SK-N-SH (cell line): Measurements from ENCODE around the gene NOTUM. TPM values are rescaled to one million over a fixed set of nuclear protein-coding genes. Genes with fewer than 3 reads are reported as not detected.

Experiments
- EP300 ChIP-seq, 2 experiments: IDR thresholded peaks; 2 replicates each; pipeline versions ENCODE4 v1.4.0 to v1.6.1; 2012; ENCODE audit warnings: borderline replicate concordance in 1 of 2, low read depth in 1 of 2, low read length in 1 of 2
- EZH2phosphoT487 ChIP-seq: fragments of 200-600 bp; sonication (generic); IDR thresholded peaks from 2 replicates; pipeline ENCODE4 v1.6.1; 2017; ENCODE audit warnings: low read depth, mixed run types, mild to moderate bottlenecking, antibody characterized with exemption, moderate library complexity, borderline replicate concordance
- FOXM1 ChIP-seq: IDR thresholded peaks from 2 replicates; pipeline ENCODE4 v1.4.0; 2012; ENCODE audit warnings: low read depth, mild to moderate bottlenecking
- GATA2 ChIP-seq: sonication (generic); formaldehyde crosslinking; IDR thresholded peaks from 2 replicates; pipeline ENCODE4 v1.5.0; 2020; ENCODE audit warnings: mild to moderate bottlenecking, missing genetic modification reagents
- MEF2A ChIP-seq: IDR thresholded peaks from 2 replicates; pipeline ENCODE4 v1.4.0; 2012; ENCODE audit warnings: low read depth, borderline replicate concordance
- NFIC ChIP-seq: IDR thresholded peaks from 2 replicates; pipeline ENCODE4 v1.4.0; 2012; ENCODE audit warnings: borderline replicate concordance
- POLR2AphosphoS5 ChIP-seq: IDR thresholded peaks from 2 replicates; pipeline ENCODE4 v1.6.1; 2012; ENCODE audit warnings: low read depth, low read length
- RAD21 ChIP-seq: IDR thresholded peaks from 2 replicates; pipeline ENCODE4 v1.6.1; 2012; ENCODE audit warnings: mild to moderate bottlenecking, low read length
- RXRA ChIP-seq: IDR thresholded peaks from 2 replicates; pipeline ENCODE4 v1.4.0; 2012; ENCODE audit warnings: low read depth, mild to moderate bottlenecking, borderline replicate concordance
- SMC3 ChIP-seq: IDR thresholded peaks from 2 replicates; pipeline ENCODE4 v1.6.1; 2012; ENCODE audit warnings: low read depth, low read length, improper control_type of control experiment
- polyA plus RNA-seq, 3 experiments: library from polyadenylated mRNA; depleted of rRNA; stranded (reverse); fragments of >200 nt; gene quantifications; 2 replicates each; pipeline ENCODE4 v1.2.3, GENCODE V29; 2012
- TF ChIP-seq, protein P1 (sequence below): IDR thresholded peaks from 2 replicates; pipeline ENCODE4 v1.6.1; 2012; ENCODE audit warnings: mild to moderate bottlenecking, low read depth, low read length, moderate library complexity
- TF ChIP-seq, protein P2 (sequence below): fragments of 200-600 bp; sonication (generic); IDR thresholded peaks from 2 replicates; pipeline ENCODE4 v1.6.1; 2017; ENCODE audit warnings: antibody characterized with exemption, mild to moderate bottlenecking, moderate library complexity
- TF ChIP-seq, protein P3 (sequence below): IDR thresholded peaks from 2 replicates; pipeline ENCODE4; 2012
- TF ChIP-seq, protein P4 (sequence below): IDR thresholded peaks from 2 replicates; pipeline ENCODE4 v1.4.0; 2012; ENCODE audit warnings: low read depth, borderline replicate concordance
- TF ChIP-seq, protein P5 (sequence below): IDR thresholded peaks from 2 replicates; pipeline ENCODE4 v1.4.0; 2012; ENCODE audit warnings: low read depth

NOTUM gene
- polyA plus RNA-seq, 1 of the 3 experiments (the other 2 are of a cell fraction): 0.33 TPM

DNA sequence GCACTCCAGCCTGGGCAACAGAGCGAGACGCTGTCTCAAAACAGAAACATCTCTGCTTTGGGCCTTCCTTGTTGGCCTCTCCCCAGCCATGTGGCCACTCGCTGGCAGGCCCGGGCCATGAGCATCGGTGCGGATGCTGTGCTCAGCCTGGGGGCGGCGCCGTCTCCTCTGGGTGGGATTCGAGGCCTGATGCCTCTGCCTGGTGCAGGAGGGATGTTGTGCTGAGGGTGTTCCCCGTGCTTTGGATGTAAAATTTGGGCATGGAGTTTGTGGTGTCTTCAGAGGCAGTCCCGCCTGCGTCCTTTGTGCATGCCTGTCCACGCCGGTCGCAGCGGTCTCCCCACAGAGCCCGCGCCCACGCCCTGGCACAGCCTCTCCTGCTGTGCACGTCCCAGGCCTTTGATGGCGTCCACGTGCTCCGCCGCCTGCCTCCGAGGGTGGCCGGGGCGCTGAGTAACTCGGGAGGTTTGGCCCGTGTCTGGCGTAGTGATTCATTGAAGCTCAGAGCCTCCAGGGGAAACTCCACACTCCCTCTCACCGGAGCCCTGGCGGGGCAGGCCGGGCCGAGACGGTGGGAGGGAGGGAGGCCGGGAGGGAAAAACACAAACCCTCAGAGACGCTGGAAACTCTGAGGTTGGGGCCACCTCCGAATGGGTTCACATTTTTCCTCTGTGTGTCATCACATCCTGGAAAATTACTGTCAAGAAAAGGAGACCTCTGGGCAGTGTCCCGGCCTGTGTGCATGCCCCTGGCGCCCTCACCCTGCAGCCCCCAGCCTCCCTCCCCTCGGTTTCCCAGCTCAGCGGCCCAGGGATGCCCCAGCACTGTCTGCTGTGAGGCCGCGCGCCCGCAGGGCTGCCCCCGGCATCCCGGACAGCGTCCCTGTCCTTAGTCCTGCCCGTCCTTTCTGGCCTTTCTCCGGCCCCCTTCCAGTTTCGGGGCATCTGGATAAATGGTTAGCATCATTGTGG lies 42.7 kb upstream of the NOTUM start (continued):
- TF ChIP-seq RXRA (peak; percentile 89; the same call in 1 of the 2 replicates), EP300 (IDR thresholded peaks at IDR 0.05; ENCODE audit: borderline replicate concordance in 1 of 2, low read depth in 1 of 2, low read length in 1 of 2) (peak in 1 of 2 experiments; percentile 90; a peak in 2 of 4 replicates), SMC3 (0 out of 2 replicates have a peak, but pooled peaks have one; percentile 1), POLR2AphosphoS5 (peak; percentile 37; the same call in 1 of the 2 replicates), EZH2phosphoT487 (no peak), FOXM1 (peak; percentile 70; the same call in 1 of the 2 replicates), NFIC (peak; percentile 79), GATA2 (CRISPR knock-in tag) (no peak), RAD21 (no peak), MEF2A (no peak)
- TF ChIP-seq, protein P1, sequence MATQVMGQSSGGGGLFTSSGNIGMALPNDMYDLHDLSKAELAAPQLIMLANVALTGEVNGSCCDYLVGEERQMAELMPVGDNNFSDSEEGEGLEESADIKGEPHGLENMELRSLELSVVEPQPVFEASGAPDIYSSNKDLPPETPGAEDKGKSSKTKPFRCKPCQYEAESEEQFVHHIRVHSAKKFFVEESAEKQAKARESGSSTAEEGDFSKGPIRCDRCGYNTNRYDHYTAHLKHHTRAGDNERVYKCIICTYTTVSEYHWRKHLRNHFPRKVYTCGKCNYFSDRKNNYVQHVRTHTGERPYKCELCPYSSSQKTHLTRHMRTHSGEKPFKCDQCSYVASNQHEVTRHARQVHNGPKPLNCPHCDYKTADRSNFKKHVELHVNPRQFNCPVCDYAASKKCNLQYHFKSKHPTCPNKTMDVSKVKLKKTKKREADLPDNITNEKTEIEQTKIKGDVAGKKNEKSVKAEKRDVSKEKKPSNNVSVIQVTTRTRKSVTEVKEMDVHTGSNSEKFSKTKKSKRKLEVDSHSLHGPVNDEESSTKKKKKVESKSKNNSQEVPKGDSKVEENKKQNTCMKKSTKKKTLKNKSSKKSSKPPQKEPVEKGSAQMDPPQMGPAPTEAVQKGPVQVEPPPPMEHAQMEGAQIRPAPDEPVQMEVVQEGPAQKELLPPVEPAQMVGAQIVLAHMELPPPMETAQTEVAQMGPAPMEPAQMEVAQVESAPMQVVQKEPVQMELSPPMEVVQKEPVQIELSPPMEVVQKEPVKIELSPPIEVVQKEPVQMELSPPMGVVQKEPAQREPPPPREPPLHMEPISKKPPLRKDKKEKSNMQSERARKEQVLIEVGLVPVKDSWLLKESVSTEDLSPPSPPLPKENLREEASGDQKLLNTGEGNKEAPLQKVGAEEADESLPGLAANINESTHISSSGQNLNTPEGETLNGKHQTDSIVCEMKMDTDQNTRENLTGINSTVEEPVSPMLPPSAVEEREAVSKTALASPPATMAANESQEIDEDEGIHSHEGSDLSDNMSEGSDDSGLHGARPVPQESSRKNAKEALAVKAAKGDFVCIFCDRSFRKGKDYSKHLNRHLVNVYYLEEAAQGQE: peak; percentile 79
- TF ChIP-seq, protein P2, sequence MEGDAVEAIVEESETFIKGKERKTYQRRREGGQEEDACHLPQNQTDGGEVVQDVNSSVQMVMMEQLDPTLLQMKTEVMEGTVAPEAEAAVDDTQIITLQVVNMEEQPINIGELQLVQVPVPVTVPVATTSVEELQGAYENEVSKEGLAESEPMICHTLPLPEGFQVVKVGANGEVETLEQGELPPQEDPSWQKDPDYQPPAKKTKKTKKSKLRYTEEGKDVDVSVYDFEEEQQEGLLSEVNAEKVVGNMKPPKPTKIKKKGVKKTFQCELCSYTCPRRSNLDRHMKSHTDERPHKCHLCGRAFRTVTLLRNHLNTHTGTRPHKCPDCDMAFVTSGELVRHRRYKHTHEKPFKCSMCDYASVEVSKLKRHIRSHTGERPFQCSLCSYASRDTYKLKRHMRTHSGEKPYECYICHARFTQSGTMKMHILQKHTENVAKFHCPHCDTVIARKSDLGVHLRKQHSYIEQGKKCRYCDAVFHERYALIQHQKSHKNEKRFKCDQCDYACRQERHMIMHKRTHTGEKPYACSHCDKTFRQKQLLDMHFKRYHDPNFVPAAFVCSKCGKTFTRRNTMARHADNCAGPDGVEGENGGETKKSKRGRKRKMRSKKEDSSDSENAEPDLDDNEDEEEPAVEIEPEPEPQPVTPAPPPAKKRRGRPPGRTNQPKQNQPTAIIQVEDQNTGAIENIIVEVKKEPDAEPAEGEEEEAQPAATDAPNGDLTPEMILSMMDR: peak; percentile 23
- TF ChIP-seq, protein P3, sequence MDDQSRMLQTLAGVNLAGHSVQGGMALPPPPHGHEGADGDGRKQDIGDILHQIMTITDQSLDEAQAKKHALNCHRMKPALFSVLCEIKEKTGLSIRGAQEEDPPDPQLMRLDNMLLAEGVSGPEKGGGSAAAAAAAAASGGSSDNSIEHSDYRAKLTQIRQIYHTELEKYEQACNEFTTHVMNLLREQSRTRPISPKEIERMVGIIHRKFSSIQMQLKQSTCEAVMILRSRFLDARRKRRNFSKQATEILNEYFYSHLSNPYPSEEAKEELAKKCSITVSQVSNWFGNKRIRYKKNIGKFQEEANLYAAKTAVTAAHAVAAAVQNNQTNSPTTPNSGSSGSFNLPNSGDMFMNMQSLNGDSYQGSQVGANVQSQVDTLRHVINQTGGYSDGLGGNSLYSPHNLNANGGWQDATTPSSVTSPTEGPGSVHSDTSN: peak; percentile 84
- TF ChIP-seq, protein P4, sequence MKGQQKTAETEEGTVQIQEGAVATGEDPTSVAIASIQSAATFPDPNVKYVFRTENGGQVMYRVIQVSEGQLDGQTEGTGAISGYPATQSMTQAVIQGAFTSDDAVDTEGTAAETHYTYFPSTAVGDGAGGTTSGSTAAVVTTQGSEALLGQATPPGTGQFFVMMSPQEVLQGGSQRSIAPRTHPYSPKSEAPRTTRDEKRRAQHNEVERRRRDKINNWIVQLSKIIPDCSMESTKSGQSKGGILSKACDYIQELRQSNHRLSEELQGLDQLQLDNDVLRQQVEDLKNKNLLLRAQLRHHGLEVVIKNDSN: peak; percentile 80
- TF ChIP-seq, protein P5, sequence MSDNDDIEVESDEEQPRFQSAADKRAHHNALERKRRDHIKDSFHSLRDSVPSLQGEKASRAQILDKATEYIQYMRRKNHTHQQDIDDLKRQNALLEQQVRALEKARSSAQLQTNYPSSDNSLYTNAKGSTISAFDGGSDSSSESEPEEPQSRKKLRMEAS: peak; percentile 100
